HG02763 (cell line): ENCODE results near the gene TESK1.
A peak's percentile ranks its signal among the peaks of the same experiment; 100 is the strongest.
"Not testable (repeated sequence)": the region's sequence is repeated elsewhere in the genome, so short reads cannot be mapped to it uniquely, and the experiment has no call there.

ENCODE experiments used
- ATAC-seq: cut with Tn5 transposase; IDR thresholded peaks from one replicate; pipeline ENCODE4 v1.9.1; 2021; ENCODE audit warnings: mild to moderate bottlenecking, moderate library complexity; ENCODE audit not compliant: unreplicated experiment

TESK1 gene

GRCh38 chr9:35579659-35580227, 25.3 kb upstream of the TESK1 start:
- ATAC-seq: not testable (repeated sequence)

GRCh38 chr9:35583521-35583920, 21.5 kb upstream of the TESK1 start:
- not testable (repeated sequence) for ATAC-seq

DNA sequence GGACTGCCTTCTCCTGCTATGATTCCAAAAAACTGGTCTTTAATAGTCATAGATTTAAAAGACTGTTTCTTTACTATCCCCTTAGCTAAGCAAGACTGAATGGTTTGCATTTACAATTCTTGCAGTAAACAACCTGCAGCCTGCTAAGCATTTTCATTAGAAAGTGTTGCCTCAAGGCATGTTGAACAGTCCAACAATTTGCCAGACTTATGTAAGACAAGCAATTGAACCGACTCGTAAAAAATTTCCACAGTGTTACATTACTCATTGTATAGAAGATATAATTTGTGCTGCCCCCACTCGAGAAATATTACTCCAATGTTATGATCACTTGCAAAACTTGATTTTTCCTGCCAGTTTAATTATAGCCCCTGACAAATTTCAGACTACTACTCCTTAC, 20.4 kb upstream of the TESK1 start:
- not testable (repeated sequence) for ATAC-seq

GRCh38 chr9:35588506-35588905, 16.6 kb upstream of the TESK1 start:
- not testable (repeated sequence) for ATAC-seq

DNA sequence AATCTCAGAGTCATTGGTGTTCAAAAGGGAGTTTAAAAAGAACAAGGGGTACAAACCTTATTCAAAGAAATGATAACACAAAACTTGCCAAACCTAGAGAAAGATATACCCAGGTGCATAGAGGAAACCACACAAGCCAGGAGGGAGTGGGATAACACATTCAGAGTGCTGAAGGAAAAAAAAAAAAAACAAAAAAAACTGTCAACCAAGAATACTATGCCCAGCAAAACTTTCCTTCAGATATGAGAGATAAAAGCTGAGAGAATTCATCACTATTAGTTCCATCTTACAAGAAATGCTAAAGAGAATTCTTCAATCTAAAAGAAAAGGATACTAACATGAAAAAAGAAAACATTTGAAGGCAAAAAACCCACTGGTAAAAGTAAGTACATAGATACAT, 11.5 kb upstream of the TESK1 start:
- ATAC-seq: no peak

DNA sequence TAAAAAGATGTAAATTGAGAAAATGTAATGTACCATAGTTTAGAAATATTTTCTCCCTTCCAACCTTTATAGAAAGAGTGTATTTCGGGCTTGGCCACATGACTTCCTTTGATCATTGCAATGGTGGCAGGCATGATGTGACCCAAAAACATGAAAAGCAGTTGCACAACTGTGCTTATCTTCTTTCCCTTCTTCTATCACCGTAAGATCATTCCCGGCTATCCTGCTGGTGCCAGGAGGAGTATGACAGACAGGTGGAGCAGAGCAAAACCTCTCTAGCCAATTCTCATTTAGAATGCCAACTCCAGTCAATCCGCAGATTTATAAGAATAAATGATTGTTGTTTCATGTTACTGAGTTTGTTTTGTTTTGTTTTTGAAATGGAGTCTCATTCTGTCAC, 10.6 kb upstream of the TESK1 start:
- ATAC-seq: no peak

DNA sequence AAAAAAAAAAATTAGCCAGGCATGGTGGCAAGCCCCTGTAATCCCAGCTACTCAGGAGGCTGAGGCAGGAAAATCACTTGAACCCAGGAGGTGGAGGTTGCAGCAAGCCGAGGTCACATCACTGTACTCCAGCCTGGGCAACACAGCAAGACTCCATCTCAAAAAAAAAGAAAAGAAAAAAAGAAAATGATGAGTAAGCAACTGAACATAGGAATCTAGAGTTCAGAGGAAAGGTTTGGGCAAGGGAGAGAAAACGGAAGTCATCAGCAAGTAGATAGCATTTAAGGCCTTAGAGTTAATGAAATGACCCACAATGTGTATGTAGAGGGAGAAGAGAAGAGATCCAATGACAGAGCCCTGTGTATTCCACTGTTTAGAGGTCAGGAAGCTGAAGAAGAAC, 8.2 kb upstream of the TESK1 start:
- ATAC-seq: not testable (repeated sequence)

GRCh38 chr9:35598866-35599590, 6.0 kb upstream of the TESK1 start:
- ATAC-seq: no peak

DNA sequence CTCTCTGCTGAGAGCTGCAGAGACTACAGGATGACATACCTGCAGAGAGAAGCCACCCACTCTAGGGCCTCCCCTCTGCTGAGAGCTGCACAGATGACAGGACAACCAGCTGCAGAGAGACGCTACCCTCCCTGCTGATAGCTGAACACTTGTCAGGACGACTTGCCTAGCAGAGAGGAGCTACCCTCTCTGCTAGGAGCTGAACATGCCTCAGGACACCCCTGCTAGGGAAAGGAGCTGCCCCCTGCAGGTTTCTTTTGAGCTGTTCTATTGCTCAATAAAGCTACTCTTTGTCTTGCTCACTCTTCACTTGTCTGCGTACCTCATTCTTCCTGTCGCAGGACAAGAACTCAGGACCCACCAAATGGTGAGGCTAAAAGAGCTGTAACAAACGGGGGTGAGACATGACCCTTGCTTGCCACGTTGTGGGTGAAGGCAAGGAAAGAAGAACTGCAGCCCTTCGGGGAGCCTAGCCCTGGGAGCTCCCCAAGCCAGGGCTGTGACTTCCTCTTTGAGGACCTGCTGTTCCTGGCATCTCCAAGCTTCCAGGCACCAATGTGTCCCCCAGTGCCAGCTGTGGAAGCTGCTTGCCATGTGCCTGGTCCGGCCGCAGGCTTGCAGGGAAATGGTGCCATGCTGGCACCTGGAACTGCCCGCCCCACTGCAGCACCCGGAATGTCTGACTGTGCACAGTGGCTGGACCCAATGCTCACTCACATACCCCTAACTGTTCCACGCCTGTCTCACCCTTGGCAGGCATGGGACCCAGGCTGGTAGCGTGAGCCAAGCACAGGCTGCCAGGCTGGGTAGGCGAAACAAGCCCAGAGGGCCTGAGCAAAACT, 5.1 kb upstream of the TESK1 start:
- no peak for ATAC-seq

- ATAC-seq: no peak
Observed at GRCh38 chr9:35603506-35603985, 1.5 kb upstream of the TESK1 start.

DNA sequence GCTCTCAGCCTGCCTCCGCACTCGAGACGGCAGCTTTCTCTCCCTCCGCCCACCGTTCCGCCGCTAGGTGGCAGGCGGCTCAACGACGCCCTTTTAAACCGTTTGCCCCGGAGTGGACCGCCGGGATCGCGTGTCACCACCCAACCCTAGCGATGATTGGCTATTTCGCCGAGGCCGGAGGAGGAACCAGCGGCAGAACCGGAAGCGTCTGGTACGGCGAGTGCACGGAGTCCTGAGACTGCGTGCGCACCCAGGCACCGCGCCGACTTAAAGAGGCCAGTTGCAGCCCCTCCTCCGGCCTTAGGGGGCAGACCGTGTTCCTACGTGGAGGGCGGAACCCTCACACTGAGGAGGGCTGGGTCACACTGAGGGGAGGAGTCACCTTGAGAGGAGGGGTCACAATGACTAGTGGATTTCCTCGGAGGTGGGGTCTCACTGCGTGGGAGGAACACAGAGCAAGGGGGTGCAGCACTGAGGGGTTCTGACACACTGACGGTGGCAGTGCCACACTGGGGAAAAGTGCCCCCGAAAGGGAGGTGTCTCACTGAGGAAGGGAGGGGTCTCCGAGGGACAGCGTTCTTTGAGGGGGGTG, 980 bp upstream of the TESK1 start:
- peak; percentile 85 for ATAC-seq

DNA sequence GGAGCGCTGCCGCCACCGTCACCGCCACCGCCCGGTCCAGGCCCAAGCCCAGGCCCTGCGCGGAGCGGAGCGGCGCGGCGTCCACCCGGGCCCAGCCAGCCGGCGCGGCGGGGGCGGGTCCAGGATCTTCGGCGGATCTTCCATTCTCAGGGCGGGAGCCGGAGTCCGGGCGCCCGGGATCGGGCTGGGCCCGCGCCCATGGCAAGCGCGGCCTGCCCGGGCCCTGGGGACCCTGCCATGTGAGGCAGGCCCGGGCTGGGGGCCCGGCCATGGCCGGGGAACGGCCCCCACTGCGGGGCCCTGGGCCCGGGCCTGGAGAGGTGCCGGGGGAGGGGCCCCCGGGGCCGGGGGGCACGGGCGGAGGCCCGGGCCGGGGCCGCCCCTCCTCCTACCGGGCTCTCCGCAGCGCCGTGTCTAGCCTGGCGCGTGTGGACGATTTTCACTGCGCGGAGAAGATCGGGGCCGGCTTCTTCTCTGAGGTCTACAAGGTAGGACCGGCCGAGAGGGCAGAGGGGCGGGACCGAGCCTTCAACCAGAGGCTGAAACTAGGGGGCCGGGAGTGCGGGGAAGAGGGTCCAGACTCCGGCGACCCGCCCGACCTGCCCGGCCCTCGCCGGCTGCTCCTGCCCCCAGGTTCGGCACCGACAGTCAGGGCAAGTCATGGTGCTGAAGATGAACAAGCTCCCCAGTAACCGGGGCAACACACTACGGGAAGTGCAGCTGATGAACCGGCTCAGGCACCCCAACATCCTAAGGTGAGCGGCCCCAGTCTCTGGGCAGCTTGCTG, 482 bp downstream of the TESK1 start:
- ATAC-seq: peak; percentile 17

DNA sequence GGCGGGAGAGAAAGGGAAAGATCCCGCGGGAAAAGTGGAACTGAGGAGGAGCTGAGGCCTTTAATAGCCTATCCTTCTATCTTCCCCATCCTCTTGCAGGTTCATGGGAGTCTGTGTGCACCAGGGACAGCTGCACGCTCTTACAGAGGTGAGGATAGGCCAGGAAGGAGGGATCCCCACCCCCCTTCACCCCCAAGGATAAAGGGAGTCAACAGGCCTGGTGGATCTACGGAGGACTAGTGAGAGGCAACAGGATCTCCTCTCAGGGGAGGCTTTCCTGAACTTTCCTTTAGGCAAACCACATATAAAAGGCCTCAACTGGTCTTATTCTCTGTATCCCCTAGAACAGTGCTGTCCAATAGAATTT, 1.1 kb downstream of the TESK1 start:
- no peak for ATAC-seq

GRCh38 chr9:35606726-35607125, 1.7 kb downstream of the TESK1 start:
- no peak for ATAC-seq

DNA sequence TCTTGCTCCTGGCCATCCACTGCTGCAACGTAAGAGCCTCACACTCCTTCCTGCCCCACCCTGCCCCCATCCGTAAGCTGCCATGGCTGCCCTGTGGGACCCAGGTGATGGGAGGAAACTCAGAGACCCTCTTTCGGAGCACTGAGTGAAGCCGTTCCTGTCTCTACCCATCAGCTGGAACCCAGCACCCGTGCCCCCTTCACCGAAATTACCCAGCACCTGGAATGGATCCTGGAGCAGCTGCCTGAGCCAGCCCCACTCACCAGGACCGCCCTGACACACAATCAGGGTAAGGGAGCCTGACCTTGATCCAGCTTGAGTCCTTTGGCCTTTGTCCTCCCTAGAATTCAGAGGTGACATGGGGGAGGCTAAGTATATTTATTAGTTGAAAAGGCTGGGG, 3.2 kb downstream of the TESK1 start:
- ATAC-seq: no peak

DNA sequence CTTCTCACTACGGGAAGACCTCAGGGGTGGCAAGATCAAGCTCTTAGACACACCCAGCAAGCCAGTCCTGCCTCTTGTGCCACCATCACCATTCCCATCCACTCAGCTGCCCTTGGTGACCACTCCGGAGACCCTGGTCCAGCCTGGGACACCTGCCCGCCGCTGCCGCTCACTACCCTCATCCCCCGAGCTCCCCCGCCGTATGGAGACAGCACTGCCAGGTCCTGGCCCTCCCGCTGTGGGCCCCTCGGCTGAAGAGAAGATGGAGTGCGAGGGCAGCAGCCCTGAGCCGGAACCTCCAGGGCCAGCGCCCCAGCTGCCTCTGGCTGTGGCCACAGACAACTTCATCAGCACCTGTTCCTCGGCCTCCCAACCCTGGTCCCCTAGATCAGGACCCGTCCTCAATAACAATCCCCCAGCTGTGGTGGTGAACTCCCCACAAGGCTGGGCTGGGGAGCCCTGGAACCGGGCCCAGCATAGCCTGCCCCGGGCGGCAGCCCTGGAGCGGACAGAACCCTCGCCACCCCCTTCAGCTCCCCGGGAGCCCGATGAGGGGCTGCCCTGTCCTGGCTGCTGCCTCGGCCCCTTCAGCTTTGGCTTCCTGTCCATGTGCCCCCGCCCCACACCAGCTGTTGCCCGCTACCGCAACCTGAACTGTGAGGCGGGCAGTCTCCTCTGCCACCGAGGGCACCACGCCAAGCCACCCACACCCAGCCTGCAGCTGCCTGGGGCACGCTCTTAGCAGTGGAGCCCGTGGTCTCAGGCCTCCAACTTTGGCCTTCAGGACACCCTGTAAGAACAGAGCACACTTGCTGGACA, 4.1 kb downstream of the TESK1 start:
- ATAC-seq: no peak

- ATAC-seq: no peak
Observed at GRCh38 chr9:35609820-35610163, 4.7 kb downstream of the TESK1 start.

DNA sequence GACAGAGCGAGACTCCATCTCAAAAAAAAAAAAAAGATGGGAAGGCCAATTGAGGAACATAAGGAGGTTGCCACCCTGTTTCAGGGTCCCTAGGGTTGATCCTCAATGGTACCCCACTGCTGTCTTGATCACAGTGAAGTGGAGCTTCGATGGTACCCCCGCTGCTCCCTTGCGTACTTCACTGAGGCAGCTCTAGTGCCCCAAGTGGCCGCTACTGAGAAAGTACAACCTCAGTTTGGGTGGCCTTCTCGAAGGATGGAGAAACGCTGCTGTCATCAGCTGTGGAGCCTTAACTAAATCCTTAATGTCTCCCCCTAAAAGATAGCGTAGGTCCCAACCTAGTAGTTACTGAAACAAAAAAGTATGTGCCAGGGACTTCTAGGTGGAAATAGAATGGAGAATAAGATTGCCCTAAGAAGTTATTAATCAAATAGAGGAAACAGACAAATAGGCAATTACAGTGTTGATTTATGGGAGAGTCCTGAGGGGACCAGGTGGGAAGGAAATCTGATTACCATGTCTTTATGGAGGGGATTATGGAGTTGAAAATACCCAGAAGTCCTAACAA, 6.3 kb downstream of the TESK1 start:
- no peak for ATAC-seq

DNA sequence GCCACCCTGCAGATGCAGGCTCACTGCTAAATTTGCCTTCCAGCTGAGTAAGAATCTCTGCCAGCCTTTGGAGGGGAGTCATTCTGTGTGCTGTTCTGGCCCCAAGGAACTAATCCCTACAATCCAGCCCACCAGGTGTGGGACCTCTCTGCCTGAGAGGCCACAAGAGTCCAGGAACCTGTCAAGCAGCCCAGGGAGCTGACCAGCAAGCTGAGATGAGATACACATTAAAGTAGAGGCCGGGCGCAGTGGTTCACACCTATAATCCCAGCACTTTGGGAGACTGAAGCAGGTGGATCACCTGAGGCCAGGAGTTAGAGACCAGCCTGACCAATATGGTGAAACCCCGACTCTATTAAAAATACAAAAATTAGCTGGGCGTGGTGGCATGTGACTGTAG, 7.0 kb downstream of the TESK1 start:
- ATAC-seq: not testable (repeated sequence)

DNA sequence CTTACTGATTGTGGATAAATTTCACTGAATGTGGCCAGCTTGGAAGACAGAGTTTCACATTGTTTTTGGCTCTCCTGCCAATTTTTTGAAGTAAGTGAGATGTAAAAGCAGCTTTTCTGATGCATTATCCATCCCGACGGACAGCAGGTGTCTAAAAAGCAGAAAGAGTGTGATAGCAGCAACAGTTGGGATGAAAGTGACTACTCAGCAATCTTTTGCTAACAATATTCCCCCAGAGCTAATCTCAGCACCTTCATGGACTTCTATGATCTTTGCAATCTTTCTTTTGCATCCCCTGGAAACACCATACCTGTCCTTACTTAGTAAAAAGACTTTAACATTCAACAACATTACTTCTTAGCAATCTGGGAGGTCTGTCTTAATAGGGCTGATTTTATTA, 7.8 kb downstream of the TESK1 start:
- no peak for ATAC-seq
